Gastroesophageal sphincter (tissue), 3 donors: ENCODE data around the gene UAP1L1.

Source experiments
- CTCF ChIP-seq, 4 experiments: fragments of 200-600 bp in 2 of 4; fragments of 450-650 bp in 2 of 4; sonication (generic) in 1 of 4; IDR thresholded peaks; one replicate each; pipeline ENCODE4 v1.5.1; 2017 to 2019; ENCODE audit warnings: antibody characterized with exemption in 4 of 4, mild to moderate bottlenecking in 2 of 4, moderate library complexity in 2 of 4
- POLR2A ChIP-seq, 2 donors: fragments of 450-650 bp; IDR thresholded peaks; one replicate each; pipeline ENCODE4 v1.6.1; 2017; ENCODE audit warnings: antibody characterized with exemption in 2 of 2, mild to moderate bottlenecking in 2 of 2, moderate library complexity in 1 of 2
- POLR2AphosphoS5 ChIP-seq: sonication (generic); formaldehyde crosslinking; IDR thresholded peaks from one replicate; pipeline ENCODE4 v1.6.1; 2017; ENCODE audit warnings: antibody characterized with exemption

DNA sequence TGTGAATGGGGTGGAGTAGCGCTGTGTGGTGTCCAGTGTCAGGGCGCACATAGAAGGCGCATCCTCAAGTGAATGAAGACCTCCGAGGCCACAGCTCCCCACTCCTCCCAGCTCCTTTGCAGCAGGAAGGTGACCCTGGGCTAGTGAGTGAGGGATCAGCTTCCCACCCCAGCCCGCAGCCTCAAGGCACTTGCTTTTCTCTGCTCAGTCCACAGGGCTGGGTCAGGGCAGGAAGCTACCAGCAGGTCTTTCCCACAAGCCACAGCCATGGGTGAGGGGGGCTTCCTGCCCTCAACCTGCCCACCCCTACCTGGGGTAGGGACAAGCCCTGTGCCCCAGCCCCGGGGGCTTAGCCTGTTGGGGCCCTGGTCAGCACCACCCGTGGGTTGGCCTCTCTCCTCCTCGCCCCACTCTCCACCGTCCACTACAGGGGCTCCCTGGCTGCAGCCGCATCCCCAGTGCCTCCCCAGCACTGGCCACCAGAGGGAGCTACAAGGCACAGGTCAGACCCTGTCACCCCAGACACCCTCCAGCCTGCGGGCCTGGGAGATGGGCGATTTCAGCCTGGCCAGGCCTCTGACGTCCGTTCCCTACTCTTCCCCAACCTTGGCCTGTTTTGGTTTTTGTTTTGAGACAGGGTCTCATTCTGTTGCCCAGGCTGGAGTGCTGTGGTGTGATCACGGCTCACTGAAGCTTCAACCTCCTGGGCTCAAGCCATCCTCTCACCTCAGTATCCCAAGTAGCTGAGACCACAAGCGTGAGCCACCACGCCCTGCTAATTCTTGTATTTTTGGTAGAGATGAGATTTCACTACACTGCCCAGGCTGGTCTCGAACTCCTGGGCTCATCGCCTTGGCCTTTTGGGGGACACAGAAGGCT is 48.0 kb upstream of the UAP1L1 start:
- TF ChIP-seq CTCF (IDR thresholded peaks at IDR 0.05) (peak in 3 of 4 experiments; percentile 74 to 89 (median 84)), POLR2AphosphoS5 (no peak), POLR2A (IDR thresholded peaks at IDR 0.05) (no peak)
